NCI-H1436 treated with DMSO at 0.1 percent for 48 hours (cell line): ENCODE data around the gene CBS.
"Not testable (repeated sequence)": the region's sequence is repeated elsewhere in the genome, so short reads cannot be mapped to it uniquely, and the experiment has no call there.

Source experiments
- DNase-seq: peaks from one replicate; lab custom pipeline; 2025; lab: John Stamatoyannopoulos, UW

The CBS gene

DNA sequence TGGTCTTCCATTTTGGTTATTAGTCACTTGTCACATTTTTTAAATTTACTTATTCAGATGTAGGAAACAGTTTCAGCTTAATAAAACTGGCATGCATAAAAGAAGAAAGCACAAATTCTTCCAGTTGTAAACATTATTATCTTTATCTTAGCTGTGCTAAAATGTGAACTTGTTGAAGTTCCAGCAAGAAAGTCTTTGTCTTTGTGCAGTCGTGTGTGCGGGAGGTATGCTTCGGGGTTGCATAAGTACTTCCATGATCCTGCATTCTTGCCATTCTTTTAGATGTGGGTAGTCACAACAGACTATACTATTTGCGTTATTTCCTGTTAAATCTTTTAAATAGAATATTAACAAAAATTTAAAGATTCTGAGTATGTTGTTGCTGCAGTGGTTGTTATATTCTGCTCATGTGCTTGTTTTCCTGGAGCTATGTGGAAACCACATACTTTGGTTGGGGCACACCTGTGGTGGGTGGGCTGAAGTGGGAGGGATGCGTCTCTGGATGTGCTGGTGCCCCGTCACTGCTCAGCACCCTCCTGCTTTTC is 49.9 kb downstream of the CBS start:
- no peak for DNase-seq

DNA sequence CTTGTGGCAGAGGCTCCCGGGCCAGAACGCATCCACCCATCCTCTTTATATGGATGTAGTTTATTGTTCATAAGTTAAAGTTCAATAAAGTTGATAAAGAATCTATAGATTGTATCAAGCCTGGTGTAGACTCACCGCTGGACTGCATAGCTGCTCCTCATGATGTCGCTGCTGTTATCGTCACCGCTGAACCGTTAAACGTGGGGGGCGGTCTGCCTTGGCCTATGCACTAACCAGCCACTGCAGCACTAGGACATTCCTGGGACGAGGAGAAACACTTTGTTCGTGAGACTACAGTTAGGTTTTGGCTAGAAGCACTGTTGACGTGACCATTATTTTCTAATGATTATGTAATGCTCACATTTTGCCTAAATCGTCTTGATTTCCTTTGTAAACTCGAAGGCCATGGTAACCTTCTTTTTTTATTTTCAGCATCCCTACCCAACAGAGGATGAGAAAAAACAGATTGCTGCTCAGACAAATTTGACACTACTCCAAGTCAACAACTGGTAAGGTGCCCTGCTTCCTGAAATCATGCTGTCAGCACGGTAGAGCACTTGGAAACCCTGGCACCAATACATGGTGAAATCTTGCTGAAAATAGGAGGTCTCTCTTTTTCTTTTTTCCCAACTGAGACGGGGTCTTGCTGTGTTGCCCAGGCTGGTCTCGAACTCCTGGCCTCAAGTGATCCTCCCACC is 51.0 kb downstream of the CBS start:
- no peak for DNase-seq

DNA sequence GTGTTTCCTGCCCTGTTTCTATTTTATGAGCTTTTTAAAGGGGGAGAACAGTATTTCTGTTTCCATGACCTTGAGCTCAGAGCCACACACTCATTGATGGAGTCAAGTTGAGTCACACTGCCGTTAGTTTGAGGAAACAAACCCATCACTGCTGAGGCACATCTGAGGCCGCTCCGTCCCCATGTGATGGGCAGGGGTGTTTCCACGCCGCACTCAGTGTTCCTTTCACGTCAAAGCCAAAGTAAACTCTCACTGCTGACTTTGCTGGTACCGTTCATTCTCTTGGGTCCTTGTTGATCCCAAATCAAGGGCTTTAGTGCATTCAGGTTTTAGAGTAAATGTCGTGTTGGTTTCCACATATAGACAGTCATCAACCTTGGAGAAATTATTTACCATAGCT is 52.5 kb downstream of the CBS start:
- no peak for DNase-seq

DNA sequence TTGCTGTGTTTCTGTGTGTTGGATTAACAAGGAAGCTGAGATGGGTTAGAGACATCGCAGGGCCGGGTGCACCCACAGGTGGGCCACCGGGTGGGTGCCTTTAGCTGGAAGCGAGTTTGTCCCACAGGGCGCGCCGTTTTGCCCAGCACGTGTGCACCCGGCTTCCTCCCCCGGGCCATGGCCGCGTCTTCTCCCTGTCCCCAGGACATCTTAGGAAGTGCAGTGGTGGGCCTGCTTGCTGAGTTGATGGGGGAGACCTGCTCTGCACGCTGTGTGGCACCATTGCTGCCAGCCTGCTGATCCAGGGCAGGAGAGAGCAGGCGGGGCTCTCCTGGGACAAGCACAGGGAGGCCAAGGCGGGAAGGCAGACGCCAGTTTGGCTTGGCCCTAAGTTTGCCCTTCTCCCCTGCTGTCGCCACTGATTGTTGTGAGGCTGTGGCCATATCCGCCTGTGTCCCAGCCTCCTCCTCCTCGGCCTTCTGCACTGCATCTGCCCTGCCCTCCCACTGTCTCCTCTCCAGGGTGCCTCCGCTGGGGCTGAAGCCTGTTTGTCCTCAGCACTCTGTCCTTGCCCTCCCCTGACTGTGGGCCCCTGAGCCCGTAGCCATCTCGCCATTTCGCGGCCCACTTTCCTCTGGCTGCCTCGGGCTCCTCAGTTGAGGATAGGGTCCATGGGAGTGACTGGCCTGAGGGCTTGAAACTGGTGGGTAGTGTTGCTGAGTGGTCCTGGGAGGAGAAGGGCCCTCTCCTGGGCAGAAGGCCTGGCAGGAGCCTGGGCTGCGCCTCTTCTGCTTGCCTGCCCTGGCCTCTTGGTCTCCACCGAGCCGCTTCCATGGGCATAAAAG is 53.7 kb downstream of the CBS start:
- no peak for DNase-seq

DNA sequence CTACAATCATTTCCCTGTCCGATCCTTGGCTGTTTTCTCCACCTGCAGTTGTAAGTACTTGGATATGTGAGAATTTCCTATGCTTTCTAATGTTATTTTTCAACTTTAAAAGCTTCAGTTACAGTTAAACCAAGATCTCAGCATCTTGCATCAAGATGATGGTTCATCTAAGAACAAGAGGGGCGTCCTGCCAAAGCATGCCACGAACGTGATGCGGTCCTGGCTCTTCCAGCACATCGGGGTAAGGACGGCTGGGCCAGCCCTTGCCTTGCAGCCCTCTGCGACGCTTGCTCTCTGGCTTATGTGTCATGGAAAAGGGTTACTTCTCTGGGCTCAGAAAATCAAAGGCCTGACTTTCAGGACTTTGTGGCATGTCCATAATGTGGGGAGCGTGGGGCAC is 54.4 kb downstream of the CBS start:
- DNase-seq = no peak

DNA sequence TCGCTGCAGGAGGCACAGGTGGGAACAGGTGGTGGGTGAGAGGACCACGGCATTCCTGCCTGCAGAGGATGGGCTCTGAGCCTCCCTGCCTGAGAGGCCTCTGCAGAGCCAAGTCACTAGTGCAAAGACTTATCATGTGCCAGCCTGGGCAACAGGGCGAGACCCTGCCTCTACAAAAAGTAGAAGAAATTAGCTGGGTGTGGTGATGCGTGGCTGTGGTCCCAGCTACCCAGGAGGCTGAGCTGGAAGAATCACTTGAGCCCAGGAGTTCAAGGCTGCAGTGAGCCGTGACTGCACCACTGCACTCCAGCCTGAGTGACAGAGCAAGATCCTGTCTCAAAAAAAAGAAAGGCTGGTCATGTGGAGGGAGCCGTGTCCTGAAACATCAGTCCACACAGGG is 54.9 kb downstream of the CBS start:
- DNase-seq = no peak

DNA sequence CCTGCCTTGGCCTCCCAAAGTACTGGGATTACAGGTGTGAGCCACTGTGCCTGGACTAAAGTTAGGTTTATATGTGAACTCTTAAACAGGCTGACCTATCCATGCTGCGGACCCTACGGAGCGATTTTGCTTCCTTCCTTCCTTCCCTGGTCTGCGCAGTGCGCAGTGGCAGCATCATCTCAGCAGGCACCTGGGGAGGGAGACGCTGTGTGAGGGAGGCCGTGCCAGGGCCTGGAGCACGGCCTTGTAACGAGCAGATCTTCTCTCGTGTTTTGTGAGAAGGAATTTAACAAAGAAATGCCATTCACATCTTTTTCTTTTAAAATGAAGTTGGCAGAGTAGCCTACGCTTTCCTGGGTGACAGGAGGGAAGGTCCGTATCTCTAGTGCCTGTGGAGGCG is 55.5 kb downstream of the CBS start:
- no peak for DNase-seq

DNA sequence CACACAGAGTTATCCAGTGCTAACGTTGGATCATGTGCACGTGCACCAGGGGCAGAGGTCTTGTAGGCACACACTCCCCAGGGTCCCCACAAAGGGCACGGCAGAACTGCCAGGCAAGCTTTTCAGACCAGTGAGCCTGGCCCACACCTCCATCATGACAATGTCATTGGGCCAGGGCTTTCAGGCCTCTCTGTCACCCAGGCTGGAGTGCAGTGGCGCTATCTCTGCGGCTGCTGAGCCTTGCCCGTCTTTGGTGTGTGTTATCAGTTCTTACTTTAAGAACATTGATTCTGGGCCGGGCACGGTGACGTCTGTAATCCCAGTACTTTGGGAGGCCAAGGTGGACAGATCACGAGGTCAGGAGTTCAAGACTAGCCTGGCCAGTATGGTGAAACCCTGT is 57.1 kb downstream of the CBS start:
- no peak for DNase-seq

DNA sequence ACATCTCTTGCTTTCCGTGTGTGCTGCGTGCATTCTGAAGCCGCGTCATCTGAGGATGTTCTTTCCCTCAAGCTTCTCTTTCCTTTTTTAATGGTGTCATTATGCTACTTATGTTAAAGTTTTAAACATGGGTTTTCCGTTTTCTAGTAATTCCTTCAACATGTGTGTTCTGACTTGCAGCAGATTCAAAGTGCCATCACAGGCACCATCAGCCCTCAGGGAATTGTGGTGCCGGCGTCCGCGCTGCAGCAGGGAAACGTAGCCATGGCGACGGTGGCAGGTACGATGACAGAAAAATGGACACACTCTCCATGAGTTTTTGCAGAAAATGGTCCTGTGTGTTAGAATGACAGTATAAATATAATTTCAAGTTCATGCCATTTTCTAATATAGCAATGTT is 58.9 kb downstream of the CBS start:
- DNase-seq = no peak

DNA sequence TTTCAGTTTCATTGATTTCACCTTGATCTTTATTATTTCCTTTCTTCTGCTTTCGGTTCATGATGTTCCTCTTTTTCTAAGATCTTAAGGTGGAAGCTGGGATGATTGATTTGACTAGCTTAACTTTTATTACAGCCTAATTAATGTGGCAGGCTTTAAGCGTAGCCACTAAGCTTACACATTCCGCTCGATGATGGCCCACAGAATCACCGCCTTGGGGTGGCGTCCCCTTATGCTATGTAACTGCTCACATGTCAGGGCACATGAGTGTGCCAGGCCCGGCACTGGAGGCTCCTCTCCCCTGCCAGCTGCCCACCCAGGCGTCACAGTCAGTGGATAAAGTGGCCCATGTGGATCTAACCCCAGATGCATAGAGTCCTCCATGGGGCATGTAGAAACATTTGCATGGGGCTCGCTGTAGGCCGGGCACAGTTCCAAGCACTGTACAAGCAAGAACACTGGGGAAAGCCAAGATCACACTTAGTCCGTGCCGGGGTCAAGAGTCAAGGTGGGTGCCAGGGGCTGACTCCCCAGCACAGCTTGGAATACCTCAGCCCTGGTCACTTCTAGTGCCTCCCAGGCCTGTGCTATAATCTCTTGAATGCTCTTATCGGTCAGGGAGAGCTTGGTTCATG is 59.6 kb downstream of the CBS start:
- no peak for DNase-seq

DNA sequence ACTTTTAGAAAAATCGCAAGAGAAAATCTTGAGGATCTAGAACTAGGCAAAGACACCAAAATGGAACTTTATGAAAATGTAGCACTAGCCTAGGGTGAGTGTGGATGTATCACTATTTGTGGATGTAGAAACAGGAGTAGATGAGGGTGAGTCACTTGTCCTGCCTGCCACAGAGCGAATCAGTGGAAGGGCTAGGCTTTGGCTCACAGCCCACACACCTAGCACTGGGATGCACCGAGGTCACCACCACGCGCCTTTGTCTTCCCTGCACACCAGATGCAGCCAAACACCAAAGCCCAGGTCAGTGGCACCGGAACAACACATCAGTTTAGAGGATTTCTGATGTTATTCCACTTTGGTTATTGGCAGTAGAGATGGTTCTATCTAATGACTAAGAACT is 63.0 kb downstream of the CBS start:
- DNase-seq = no peak

DNA sequence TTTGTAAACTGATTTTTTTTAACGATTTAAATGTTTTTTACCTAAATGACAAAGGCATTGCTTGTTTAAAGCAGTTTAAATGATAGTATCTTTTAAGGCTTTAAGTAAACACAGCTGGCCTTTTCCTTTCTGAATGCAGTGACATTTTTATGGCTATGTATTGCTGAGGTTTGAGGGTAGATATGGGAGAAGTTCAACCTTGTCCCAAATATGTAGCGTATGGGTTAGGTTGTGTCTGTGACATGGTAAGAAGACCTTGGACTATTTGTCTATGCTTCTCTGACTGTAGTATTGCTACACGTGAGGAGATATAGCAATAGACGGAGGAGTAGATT is 68.8 kb downstream of the CBS start:
- DNase-seq = no peak

DNA sequence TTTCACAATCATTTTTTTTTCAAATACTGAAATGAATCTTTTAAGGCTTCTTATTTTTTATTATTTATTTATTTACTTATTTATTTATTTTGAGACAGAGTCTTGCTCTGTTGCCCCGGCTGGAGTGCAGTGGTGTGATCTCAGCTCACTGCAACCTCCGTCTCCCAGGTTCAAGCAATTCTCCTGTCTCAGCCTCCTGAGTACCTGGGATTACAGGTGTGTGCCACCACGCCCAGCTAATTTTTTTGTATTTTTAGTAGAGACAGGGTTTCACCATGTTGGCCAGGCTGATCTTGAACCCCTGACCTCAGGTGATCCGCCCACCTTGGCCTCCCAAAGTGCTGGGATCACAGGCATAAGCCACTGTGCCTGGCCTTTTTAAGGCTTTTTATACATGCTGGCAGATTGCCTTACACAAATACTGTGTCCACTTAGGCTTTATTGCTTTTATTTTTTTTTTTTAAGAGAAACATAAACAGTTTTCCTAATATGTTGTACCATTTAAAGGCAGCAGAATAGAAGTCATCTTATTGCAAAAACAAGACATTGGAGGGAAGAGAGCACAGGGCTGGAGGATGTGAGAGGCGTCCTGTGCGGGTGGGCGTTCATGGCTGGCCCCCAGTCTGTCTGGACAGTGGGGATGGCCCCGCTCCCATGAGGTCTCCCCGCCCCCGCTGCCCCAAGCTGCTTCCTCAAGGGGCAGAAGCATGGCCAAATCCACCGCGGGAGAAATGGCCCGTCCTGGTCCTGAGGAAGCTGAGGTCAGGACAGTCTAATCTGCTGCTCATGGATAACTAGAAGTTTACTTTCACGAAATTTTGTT is 69.4 kb downstream of the CBS start:
- not testable (repeated sequence) for DNase-seq

DNA sequence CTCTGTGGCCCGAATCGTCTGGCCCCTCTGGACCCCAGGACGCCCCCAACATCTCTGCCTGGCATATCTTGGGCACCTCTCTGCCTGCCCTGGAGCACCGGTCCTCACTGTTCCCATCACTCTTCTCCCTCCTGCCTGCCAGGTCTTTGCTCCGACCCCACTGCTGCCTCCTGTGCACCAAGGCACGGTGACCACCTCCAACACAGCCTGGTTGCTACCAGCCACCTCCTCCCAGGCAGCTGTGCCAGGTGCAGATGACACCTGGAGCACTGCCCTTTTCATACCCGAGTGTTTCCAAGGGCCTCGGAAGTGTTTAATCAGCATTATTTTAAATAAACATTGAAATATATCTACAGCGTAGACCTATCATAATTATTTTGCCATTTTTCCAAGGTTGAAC is 70.0 kb downstream of the CBS start:
- DNase-seq = no peak

DNA sequence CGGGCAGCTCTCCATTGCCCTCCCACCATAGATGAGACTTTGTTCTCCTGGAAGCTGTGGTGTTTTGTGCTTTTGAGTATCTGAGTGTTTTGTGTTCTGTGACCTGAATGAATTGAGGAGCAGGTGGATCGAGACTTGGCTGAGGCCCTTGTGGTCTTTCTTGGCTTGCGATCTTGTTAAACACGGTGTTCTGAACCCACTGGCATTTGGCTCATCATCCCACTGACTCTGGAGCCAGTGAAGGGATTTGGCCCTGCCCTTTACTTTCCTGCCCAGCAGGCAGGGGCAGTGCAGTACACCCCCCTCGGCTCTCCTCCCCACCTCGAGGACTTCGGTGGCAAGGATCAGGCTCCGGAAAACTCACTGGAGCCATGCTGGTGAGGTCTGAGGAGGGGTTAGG is 70.7 kb downstream of the CBS start:
- no peak for DNase-seq
